Neural cell (in vitro differentiated cells): ENCODE measurements around the gene CREB3L2. TPM values are rescaled to one million over a fixed set of nuclear protein-coding genes. Genes with fewer than 3 reads are reported as not detected.

ENCODE experiments used
- H2AFZ ChIP-seq: fragments of 200-600, 300-800 bp; sonication (generic), shearing (Covaris generic); 2 replicates; pipeline ENCODE4 v1.6.0; 2014; ENCODE audit warnings: low read depth, mild to moderate bottlenecking, antibody characterized with exemption, low read length, moderate library complexity
- H3F3A ChIP-seq: fragments of 200-600 bp; shearing (Covaris generic); 2 replicates; pipeline ENCODE4 v1.6.1; 2016; ENCODE audit warnings: mild to moderate bottlenecking, moderate library complexity, mixed read lengths, antibody characterized with exemption, low read length; ENCODE audit not compliant: insufficient read depth, poor library complexity, severe bottlenecking
- H3K27ac ChIP-seq: fragments of 200-600, 300-800 bp; sonication (generic), shearing (Covaris generic); 2 replicates; pipeline ENCODE4 v1.5.1; 2014; ENCODE audit warnings: mild to moderate bottlenecking, low read length, moderate library complexity
- H3K27me3 ChIP-seq: fragments of 300-800, 200-600 bp; sonication (generic), shearing (Covaris generic); 2 replicates; pipeline ENCODE4 v1.6.0; 2014; ENCODE audit warnings: mild to moderate bottlenecking, low read depth, low read length, moderate library complexity; ENCODE audit not compliant: insufficient read depth
- H3K36me3 ChIP-seq: fragments of 300-800, 200-600 bp; sonication (generic), shearing (Covaris generic); 2 replicates; pipeline ENCODE4 v1.5.1; 2014; ENCODE audit warnings: mild to moderate bottlenecking, antibody characterized with exemption, low read length, moderate library complexity; ENCODE audit not compliant: insufficient read depth
- H3K4me2 ChIP-seq: fragments of 300-800, 200-600 bp; sonication (generic), shearing (Covaris generic); 2 replicates; pipeline ENCODE4 v1.6.0; 2014; ENCODE audit warnings: mild to moderate bottlenecking, low read length
- H3K4me3 ChIP-seq: fragments of 300-800, 200-600 bp; sonication (generic), shearing (Covaris generic); 2 replicates; pipeline ENCODE4 v1.5.1; 2014; ENCODE audit warnings: mild to moderate bottlenecking, low read length, moderate library complexity
- H3K79me2 ChIP-seq: fragments of 200-600 bp; shearing (Covaris generic); replicated peaks from 2 replicates; pipeline ENCODE4 v1.6.0; 2014; ENCODE audit warnings: mild to moderate bottlenecking, low read length, moderate library complexity; ENCODE audit not compliant: insufficient read depth
- H3K9ac ChIP-seq: fragments of 300-800, 200-600 bp; sonication (generic), shearing (Covaris generic); 2 replicates; pipeline ENCODE4 v1.6.1; 2016; ENCODE audit warnings: mild to moderate bottlenecking, low read length, mixed read lengths
- H3K9me2 ChIP-seq: fragments of 200-600 bp; shearing (Covaris generic); 2 replicates; pipeline ENCODE4 v1.6.1; 2016; ENCODE audit warnings: mild to moderate bottlenecking, low read length, mixed read lengths; ENCODE audit not compliant: insufficient read depth
- H3K9me3 ChIP-seq: fragments of 200-600, 300-800 bp; sonication (generic), shearing (Covaris generic); 2 replicates; pipeline ENCODE4 v1.6.1; 2016; ENCODE audit warnings: mild to moderate bottlenecking, mixed run types, low read length, moderate library complexity, mixed read lengths
- H4K20me1 ChIP-seq: fragments of 200-600 bp; shearing (Covaris generic); 2 replicates; pipeline ENCODE4 v1.6.1; 2016; ENCODE audit warnings: mild to moderate bottlenecking, mixed run types; ENCODE audit not compliant: insufficient read depth
- EP300 ChIP-seq: fragments of 450-650 bp; conservative IDR thresholded peaks from 2 replicates; pipeline ENCODE4 v1.6.1; 2014; ENCODE audit warnings: antibody characterized with exemption, mild to moderate bottlenecking, moderate library complexity; ENCODE audit not compliant: poor library complexity, severe bottlenecking
- EZH2 ChIP-seq: fragments of 200-600, 300-800 bp; shearing (Covaris generic), sonication (generic); IDR thresholded peaks from 2 replicates; pipeline ENCODE4 v1.6.1; 2014; ENCODE audit warnings: antibody characterized with exemption, low read length, borderline replicate concordance, mild to moderate bottlenecking; ENCODE audit not compliant: insufficient read depth, poor library complexity, severe bottlenecking
- MXI1 ChIP-seq: fragments of 450-650 bp; conservative IDR thresholded peaks from 2 replicates; pipeline ENCODE4 v1.6.1; 2014; ENCODE audit warnings: antibody characterized with exemption, mild to moderate bottlenecking; ENCODE audit not compliant: poor library complexity, severe bottlenecking
- POLR2AphosphoS5 ChIP-seq: IDR thresholded peaks from 2 replicates; pipeline ENCODE4 v1.6.1; 2012
- RAD21 ChIP-seq: fragments of 450-650 bp; conservative IDR thresholded peaks from 2 replicates; pipeline ENCODE4 v1.6.1; 2014; ENCODE audit warnings: antibody characterized with exemption, mild to moderate bottlenecking, moderate library complexity
- SMC3 ChIP-seq: fragments of 450-650 bp; conservative IDR thresholded peaks from 2 replicates; pipeline ENCODE4 v1.6.1; 2014; ENCODE audit warnings: antibody characterized with exemption, mild to moderate bottlenecking, moderate library complexity; ENCODE audit not compliant: poor library complexity
- TAF1 ChIP-seq: IDR thresholded peaks from 2 replicates; pipeline ENCODE4 v1.6.1; 2012; ENCODE audit warnings: low read depth
- polyA plus RNA-seq: library from polyadenylated mRNA; depleted of rRNA; stranded (reverse); fragments of >200 nt; gene quantifications from 2 replicates; pipeline ENCODE4 v1.2.3, GENCODE V29; 2014
- TF ChIP-seq, protein P1 (sequence below): IDR thresholded peaks from 2 replicates; pipeline ENCODE4 v1.6.1; 2012; ENCODE audit warnings: borderline replicate concordance
- TF ChIP-seq, protein P2 (sequence below): fragments of 450-650 bp; IDR thresholded peaks from 2 replicates; pipeline ENCODE4 v1.5.1; 2014; ENCODE audit warnings: antibody characterized with exemption, mild to moderate bottlenecking, moderate library complexity; ENCODE audit not compliant: poor library complexity, severe bottlenecking

CREB3L2 gene
- polyA plus RNA-seq, 1 donor from 2014 or later, result 1.5 TPM

GRCh38 chr7:137919987-137920386 is 81.9 kb downstream of the CREB3L2 start:
- Histone ChIP-seq H3K27ac (no peak overlapping the region), H3K79me2 (no peaks in the 10 kb centered on the region), H3K4me2 (no peak overlapping the region), H3K9ac (no peak overlapping the region), H3F3A (no peaks in the 10 kb centered on the region), H3K9me3 (no peaks in the 10 kb centered on the region), H4K20me1 (no peaks in the 10 kb centered on the region), H3K4me3 (no peak overlapping the region), H2AFZ (no peak overlapping the region), H3K27me3 (no peaks in the 10 kb centered on the region), H3K9me2 (no peaks in the 10 kb centered on the region), H3K36me3 (no peaks in the 10 kb centered on the region)
- TF ChIP-seq EP300 (no peak), RAD21 (no peak), MXI1 (no peak), EZH2 (no peak), SMC3 (no peak), TAF1 (no peak), POLR2AphosphoS5 (no peak)
- TF ChIP-seq, protein P1, sequence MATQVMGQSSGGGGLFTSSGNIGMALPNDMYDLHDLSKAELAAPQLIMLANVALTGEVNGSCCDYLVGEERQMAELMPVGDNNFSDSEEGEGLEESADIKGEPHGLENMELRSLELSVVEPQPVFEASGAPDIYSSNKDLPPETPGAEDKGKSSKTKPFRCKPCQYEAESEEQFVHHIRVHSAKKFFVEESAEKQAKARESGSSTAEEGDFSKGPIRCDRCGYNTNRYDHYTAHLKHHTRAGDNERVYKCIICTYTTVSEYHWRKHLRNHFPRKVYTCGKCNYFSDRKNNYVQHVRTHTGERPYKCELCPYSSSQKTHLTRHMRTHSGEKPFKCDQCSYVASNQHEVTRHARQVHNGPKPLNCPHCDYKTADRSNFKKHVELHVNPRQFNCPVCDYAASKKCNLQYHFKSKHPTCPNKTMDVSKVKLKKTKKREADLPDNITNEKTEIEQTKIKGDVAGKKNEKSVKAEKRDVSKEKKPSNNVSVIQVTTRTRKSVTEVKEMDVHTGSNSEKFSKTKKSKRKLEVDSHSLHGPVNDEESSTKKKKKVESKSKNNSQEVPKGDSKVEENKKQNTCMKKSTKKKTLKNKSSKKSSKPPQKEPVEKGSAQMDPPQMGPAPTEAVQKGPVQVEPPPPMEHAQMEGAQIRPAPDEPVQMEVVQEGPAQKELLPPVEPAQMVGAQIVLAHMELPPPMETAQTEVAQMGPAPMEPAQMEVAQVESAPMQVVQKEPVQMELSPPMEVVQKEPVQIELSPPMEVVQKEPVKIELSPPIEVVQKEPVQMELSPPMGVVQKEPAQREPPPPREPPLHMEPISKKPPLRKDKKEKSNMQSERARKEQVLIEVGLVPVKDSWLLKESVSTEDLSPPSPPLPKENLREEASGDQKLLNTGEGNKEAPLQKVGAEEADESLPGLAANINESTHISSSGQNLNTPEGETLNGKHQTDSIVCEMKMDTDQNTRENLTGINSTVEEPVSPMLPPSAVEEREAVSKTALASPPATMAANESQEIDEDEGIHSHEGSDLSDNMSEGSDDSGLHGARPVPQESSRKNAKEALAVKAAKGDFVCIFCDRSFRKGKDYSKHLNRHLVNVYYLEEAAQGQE, result no peak
- TF ChIP-seq, protein P2, sequence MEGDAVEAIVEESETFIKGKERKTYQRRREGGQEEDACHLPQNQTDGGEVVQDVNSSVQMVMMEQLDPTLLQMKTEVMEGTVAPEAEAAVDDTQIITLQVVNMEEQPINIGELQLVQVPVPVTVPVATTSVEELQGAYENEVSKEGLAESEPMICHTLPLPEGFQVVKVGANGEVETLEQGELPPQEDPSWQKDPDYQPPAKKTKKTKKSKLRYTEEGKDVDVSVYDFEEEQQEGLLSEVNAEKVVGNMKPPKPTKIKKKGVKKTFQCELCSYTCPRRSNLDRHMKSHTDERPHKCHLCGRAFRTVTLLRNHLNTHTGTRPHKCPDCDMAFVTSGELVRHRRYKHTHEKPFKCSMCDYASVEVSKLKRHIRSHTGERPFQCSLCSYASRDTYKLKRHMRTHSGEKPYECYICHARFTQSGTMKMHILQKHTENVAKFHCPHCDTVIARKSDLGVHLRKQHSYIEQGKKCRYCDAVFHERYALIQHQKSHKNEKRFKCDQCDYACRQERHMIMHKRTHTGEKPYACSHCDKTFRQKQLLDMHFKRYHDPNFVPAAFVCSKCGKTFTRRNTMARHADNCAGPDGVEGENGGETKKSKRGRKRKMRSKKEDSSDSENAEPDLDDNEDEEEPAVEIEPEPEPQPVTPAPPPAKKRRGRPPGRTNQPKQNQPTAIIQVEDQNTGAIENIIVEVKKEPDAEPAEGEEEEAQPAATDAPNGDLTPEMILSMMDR, result no peak

- no peaks in the 10 kb centered on the region for H3K9me3 ChIP-seq
- TF ChIP-seq EZH2, result no peak
- TF ChIP-seq RAD21, result no peak
- TF ChIP-seq, protein P2, result no peak
- no peak for TF ChIP-seq SMC3
- TF ChIP-seq, protein P1, result no peak
- no peak for TF ChIP-seq MXI1
- no peak for TF ChIP-seq POLR2AphosphoS5
- no peak for TF ChIP-seq EP300
- TF ChIP-seq TAF1, result no peak
- no peak overlapping the region for H3K4me2 ChIP-seq
- H3K36me3 ChIP-seq, result no peaks in the 10 kb centered on the region
- no peaks in the 10 kb centered on the region for H3K79me2 ChIP-seq
- H3K27ac ChIP-seq, result no peak overlapping the region
- H3K4me3 ChIP-seq, result no peak overlapping the region
- H2AFZ ChIP-seq, result no peak overlapping the region
- H3K9me2 ChIP-seq, result no peaks in the 10 kb centered on the region
- H3K27me3 ChIP-seq, result no peaks in the 10 kb centered on the region
- no peaks in the 10 kb centered on the region for H3F3A ChIP-seq
- H3K9ac ChIP-seq, result no peak overlapping the region
- H4K20me1 ChIP-seq, result no peaks in the 10 kb centered on the region
Observed at GRCh38 chr7:137916980-137917645, 84.8 kb downstream of the CREB3L2 start.
